ENCODE measurements around the gene PTK6.
A peak's percentile ranks its signal among the peaks of the same experiment; 100 is the strongest.
"Not testable (repeated sequence)": the region's sequence is repeated elsewhere in the genome, so short reads cannot be mapped to it uniquely, and the experiment has no call there.

PTK6 gene

GRCh38 chr20:63527184-63527583 lies 10.0 kb downstream of the PTK6 start:
- no peak for DNase-seq

GRCh38 chr20:63525971-63526370 lies 11.2 kb downstream of the PTK6 start:
- DNase-seq: no peak

- DNase-seq: peak in 1 of 2 experiments; percentile 29
Measured at GRCh38 chr20:63525185-63525584, 12.0 kb downstream of the PTK6 start.

GRCh38 chr20:63522981-63523611 lies 14.1 kb downstream of the PTK6 start:
- DNase-seq: no peak

DNA sequence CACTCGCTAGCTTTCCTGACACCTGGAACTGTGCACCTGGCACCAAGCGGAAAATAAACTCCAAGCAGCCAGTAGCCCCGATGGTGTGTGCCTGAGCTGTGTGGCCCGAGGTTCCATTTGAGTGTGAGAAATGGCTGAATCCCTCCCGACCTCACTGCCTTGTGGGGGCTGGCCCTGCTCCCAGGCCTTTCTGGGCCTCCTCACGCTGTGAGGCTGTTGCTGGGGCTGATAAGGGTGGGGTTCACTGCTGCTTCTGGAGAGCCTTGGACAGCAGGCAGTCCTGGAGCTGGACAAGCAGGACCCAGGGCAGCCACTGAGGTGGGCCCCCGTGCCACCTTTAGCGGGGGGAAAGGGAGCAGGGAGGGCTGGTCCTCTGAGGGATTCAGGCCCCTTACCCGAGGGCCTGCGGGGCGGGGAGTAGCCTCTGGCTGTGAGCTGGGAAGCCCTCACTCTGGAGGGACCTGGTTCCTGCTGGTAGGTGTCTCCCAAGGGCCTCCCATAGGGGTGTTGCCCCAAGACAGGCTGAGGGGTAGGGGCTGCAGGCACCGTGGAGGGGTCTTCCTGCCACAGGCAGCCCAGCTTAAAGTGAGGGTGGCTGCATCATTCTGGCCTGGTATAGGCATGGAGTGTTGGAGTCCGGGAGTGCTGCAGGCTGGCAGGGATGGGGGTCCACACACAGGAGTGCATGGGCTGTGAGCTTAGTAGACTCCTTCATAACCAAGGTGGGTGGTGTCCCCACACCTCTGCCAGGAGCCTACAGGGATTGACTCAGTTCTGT lies 14.9 kb downstream of the PTK6 start:
- no peak for DNase-seq

DNA sequence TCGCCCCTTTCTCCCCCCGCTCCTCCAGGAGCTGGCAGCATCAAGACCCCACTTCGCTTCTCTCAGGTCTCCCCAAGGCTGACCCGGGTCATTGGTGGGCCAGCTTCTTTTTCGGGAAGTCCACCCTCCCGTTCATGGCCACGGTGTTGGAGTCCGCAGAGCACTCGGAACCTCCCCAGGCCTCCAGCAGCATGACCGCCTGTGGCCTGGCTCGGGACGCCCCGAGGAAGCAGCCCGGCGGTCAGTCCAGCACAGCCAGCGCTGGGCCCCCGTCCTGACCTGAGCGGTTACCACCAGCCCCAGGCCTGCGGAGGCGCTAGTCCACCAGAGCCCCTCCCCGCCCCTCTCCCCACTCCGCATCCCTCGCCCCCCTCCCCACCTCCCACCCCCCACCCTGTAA lies 15.6 kb downstream of the PTK6 start:
- DNase-seq: no peak

DNA sequence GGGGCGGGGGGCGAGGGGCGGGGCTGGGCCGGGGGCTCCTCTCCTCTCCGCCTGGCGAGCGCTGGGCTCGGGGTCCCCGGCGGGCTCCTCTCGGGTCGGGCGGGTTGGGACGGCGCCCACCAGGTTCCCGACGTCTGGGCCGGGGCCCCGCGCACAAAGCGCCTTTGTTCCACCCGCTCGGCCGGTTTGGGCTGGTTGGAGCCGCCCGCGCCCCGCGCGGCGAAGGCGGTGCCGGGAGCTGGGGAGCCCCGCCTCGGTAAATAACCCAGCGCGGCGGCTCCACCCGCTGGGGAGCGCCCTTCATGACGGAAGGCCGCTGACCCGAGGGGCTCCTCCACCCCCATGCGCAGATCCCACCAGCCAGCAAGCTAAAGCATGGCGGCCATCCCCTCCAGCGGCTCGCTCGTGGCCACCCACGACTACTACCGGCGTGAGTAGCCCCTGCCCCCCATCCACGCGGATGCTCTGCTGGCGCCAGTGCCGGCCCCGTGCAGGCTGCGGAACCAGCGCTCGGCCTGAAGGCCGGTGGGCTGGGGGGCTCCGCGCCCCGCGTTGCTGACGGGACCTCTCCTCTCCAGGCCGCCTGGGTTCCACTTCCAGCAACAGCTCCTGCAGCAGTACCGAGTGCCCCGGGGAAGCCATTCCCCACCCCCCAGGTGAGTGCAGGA lies 16.1 kb downstream of the PTK6 start:
- peak in 1 of 2 experiments; percentile 46 for DNase-seq

DNA sequence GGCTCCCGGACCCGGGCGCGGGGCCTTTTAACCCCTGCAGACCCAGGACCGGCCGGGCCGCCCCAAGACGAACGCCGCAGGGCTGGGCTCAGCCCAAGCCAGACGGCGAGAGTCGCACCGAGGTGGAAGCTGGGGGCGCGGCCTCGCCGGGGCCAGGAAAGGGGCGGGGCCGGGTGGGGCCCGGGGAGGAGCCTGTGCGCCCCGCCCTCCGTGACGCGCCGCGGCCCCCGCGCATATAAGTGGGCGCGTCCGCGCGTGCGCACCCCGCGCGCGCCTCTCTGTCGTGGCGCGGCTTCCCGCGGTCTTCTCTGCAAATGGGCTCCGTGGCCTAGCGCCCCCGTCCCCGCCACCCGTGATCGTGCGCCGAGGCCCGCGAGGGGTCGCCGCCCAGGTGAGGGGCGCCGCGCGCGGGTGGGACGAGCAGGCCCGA lies 16.7 kb downstream of the PTK6 start, which contains the start of gene PPDPF:
TSS of gene PPDPF (plus strand) at position 262 of the 430 bp plus-strand sequence. CDS start 544 bp downstream, outside the sequence.
- peak in 1 of 2 experiments; percentile 68 for DNase-seq

DNA sequence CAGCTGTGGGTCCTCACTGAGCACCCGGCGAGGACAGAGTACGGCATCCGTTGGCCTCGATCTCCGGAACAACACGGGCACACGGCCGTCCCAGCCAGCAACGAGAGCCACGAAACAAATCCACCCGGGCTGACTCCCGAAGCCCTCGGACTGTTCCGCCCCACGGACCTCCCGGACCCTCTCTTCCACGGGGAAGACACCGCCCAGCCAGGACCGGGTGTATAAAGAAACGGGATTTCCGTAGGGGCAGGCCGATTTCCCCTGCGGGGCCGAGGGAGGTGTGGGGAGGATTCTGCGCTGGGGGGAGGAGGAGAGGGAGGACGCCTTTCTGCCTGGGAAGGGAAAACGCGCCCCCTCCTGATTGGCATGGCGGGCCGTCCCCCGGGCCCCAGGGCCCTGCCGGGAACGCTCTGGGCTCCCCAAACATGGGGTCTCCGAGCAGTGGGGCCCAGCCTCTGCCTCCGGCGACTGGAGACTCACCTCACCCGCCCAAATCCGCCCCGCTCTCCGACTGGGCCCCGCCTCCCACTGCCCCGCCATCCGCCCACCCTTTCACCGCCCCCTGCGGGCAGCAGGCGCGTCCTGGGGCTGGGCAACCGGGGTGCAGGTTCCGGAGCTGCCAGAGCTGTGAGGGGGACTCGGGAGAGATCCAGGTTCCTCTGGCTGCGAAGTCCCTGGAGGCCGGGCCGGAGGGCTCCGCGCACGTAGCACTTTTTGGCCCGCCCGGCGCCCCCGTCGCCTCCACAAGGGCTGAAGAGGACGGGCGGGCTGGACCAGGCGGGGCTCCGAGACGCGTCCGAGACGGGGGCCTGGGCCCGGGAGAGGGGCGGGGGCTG lies 17.3 kb downstream of the PTK6 start:
- DNase-seq: peak in 1 of 2 experiments; percentile 67

DNA sequence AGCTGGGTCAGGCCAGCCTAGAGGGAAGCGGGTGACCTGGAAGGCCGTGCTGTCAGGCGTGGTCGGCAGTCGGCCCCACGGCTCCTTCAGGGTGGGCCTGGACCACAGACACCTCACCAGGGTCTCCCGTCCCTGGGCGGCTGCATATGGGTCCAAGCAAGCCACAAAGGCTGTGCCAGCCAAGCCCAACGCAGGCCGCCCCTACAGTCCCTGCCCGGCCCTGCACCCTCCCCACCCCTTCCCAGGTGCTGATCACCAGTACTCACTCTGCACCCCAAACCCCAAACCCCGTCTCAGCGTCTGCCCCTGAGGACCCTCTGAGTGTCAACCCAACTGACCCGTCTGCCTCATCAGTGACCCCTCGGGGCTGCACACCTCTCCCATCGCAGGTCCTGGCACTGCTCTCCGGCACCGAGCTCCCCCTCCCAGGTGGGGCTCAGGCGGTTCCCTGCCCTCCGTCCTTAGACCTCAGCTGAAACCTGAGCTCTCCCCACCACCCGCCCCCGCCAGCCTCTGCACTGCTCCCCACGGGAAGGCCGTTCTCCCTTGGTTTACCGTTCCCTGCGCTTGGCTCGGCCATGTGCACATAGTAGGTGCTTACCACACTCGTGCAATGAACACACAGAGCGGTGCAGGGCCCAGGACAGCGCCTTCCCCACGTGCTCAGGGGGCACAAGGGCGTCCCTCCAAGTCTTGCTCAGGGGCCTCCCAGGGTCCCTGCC lies 18.1 kb downstream of the PTK6 start:
- no peak for DNase-seq

DNA sequence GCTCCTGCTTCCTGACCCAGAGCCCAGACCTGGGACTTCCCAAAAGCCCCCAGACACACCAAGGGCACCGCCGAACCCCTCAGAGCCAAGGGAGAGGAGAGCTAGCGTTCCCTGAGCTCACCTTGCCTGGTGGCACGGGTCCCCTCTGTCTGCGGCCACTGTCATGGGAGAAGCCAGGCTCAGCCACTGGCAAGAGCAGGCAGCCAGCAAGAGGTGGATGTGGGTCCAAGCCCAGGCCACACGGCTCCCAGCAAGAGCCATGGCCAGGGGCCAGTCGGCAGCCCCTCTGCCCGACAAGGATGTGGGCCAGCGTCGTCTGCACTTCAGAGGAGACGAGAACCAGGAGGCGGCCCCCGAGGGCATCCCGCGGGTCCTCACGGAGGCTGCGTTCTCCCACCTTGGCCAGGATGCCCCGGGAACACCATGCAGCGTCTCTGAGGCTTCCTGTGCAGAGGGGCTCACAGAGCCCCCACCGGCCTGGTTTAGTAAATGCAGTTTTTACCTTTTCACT lies 18.8 kb downstream of the PTK6 start:
- DNase-seq: no peak

GRCh38 chr20:63517376-63518309 lies 19.5 kb downstream of the PTK6 start:
- DNase-seq: no peak

- DNase-seq: not testable (repeated sequence)
Measured at GRCh38 chr20:63514520-63514919, 22.7 kb downstream of the PTK6 start.

GRCh38 chr20:63513207-63513606 lies 24.0 kb downstream of the PTK6 start:
- DNase-seq: no peak

DNA sequence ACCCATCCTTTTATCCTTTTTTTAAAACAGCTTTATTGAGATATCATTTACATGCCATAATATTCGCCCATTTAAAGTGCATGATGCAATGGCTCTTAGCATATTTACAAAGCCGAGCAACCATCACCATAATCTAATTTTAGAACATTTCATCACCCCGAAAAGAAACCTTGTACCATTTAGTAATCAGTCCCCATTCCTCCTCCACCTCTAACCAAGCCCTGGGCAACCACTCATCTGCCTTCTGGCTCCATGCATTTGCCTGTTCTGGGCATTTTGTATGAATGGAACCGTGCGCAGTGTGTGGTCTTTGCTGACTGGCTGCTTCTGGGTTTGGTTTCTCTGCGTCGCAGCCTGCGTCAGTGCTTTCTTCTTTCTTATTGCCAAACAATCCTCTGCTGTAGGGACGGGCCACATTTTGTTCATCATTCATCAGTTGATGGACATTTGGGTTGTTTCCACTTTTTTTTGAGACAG lies 28.1 kb downstream of the PTK6 start:
- no peak for DNase-seq

DNA sequence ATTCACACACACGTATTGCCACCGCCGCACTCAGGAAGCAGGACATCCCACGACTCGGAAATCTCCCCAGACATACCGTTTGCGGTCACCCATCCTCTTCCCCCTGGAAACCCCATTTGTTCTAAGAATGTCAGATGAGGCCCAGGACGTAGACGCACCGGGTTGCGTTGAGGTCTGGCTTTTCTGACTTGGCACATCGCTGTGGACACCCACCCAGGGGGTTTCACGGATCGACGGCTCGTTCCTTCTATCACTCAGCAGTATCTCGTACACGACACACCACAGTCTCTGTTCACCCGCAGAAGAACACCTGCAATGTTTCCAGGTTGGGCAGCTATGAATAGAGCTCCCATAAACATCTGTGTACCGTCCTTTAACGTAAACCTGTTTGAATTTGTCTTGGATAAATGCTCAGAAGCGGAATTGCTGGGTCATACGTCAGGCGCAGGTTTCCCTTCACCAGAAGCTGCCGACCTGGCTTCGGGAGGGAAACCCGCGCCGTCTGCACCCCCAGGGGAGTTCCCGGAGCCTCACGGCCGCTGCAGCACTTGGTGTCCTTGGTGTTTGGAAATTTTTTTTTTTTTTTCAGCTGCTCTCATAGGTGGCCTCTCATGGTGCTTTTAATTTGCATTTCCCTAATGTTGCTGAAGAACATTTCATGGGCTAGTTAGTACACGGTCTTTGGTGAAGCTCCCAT lies 29.0 kb downstream of the PTK6 start:
- no peak for DNase-seq

GRCh38 chr20:63507083-63507743 lies 30.0 kb downstream of the PTK6 start:
- DNase-seq: no peak

- no peak for DNase-seq
Measured at GRCh38 chr20:63505723-63506122, 31.5 kb downstream of the PTK6 start.

DNA sequence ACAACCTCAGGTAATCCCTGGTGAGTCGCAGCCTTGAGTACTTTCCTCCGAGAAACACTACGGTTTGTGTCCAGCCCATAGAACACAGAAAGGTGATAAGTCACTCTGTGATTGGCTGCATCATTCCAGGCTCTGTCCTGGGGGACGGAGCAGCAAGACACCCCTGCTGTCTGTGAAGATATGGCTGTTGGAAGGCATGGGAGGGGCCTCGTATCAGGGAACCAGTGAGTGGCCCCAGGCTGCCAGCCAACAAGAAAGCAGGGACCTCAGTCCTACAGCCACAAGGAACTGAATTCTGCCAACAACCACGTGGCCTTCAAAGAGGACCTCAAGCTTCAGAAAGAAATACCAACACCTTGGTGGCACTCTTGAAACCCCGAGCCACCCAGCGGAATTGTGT lies 31.9 kb downstream of the PTK6 start:
- DNase-seq: no peak
